K562 treated with DMSO at 1 percent for 12 hours (cell line): ENCODE data around the gene GALNT5. TPM values are rescaled to one million over a fixed set of nuclear protein-coding genes. Genes with fewer than 3 reads are reported as not detected.

Experiments
- total RNA-seq: library from RNA; unstranded; fragments of 300-600 nt; gene quantifications from 2 replicates; pipeline ENCODE4 v1.2.3, GENCODE V29; 2022; ENCODE audit not compliant: insufficient read depth

The GALNT5 gene, protein sequence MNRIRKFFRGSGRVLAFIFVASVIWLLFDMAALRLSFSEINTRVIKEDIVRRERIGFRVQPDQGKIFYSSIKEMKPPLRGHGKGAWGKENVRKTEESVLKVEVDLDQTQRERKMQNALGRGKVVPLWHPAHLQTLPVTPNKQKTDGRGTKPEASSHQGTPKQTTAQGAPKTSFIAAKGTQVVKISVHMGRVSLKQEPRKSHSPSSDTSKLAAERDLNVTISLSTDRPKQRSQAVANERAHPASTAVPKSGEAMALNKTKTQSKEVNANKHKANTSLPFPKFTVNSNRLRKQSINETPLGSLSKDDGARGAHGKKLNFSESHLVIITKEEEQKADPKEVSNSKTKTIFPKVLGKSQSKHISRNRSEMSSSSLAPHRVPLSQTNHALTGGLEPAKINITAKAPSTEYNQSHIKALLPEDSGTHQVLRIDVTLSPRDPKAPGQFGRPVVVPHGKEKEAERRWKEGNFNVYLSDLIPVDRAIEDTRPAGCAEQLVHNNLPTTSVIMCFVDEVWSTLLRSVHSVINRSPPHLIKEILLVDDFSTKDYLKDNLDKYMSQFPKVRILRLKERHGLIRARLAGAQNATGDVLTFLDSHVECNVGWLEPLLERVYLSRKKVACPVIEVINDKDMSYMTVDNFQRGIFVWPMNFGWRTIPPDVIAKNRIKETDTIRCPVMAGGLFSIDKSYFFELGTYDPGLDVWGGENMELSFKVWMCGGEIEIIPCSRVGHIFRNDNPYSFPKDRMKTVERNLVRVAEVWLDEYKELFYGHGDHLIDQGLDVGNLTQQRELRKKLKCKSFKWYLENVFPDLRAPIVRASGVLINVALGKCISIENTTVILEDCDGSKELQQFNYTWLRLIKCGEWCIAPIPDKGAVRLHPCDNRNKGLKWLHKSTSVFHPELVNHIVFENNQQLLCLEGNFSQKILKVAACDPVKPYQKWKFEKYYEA
- total RNA-seq = 6.1 and 17.9 TPM in 2 replicates

DNA sequence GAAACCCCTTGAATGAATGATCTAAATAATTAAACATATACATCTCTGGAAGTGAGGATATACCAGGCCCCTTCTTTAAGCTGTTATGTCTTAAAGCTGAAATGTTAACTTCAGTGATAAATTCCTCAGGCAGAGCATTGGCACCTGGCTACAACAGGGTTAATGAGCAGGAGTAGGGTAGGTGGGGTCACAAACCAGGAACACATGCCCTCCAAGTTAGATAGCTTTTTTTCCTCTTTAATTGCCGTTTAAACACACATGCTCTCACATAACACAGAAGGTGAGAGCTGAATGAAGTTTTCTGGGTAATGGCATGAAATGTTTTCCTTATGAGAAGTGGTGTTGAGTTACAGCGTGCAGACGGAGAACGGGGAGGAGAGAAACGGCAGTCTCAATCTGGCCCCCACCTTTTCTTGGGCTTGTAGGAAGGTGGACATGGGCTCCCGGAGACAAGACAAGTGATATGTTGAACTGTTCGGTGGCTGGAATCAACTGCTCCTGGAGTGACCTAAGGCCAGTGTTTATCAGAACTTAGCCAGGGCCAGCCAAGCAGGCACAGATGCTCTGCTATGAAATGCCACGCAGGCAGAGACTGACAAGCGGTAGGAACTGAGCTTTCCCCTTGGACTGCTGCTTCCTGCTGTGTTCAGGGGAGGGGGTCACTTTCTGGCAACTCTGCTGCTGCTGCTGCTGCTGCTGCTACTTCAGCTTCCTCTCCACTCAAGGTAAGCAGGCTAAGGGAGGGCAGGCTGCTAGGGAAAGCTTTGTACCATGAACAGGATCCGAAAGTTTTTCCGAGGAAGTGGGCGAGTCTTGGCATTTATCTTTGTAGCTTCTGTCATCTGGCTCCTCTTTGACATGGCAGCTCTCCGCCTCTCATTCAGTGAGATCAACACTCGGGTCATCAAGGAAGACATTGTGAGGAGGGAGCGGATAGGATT is at the start of gene GALNT5:
Gene GALNT5, plus strand, starts transcription at position 394 of the 941 bp plus-strand sequence. Its CDS starts 378 bp downstream, at position 772.

DNA sequence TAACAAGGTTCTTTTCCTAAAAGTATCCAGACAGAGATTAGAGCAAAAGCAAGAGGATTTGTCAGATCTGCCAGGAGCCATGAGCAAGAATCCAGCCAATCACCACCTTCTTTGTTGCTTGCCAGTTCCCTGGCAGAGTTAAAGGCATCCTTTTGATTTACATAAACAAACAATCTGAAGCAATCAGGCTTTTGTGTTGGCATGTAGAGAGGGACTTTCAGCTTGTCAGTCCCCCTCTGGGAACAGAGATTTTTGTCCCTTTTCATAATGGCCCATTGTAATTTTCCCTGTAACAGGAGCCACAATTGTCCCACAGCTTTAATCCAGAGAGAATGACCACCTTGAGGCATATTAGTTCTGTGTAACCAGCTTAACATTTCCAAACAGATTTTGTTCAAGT is 68.3 kb downstream of the GALNT5 start, which contains the start of gene ERMN:
Gene ERMN, minus strand, starts transcription at position 39 of the 400 bp plus-strand sequence. CDS start 182 bp downstream, outside the sequence.

Other genes starting within 250 kb of the GALNT5 start
- gene ERMN, start 68.1 kb downstream of the GALNT5 start, total RNA-seq = 0.96 TPM in 1 of 2 replicates, not detected in the other
- 0.97 and 1.1 TPM in 2 replicates for gene CYTIP, start 186.4 kb downstream of the GALNT5 start, total RNA-seq